Panc1 (cell line): ENCODE measurements around the gene KYNU.

Source experiments
- POLR2AphosphoS5 ChIP-seq: IDR thresholded peaks from 2 replicates; pipeline ENCODE4 v1.6.1; 2012; ENCODE audit warnings: mild to moderate bottlenecking, low read depth, low read length, moderate library complexity
- SIN3A ChIP-seq: IDR thresholded peaks from 2 replicates; pipeline ENCODE4 v1.6.1; 2012; ENCODE audit warnings: low read depth, mild to moderate bottlenecking, low read length, moderate library complexity, borderline replicate concordance; ENCODE audit not compliant: insufficient read depth
- TCF7L2 ChIP-seq: IDR thresholded peaks from 2 replicates; pipeline ENCODE4 v1.6.1; 2011; ENCODE audit warnings: mild to moderate bottlenecking, low read depth, low read length, inconsistent platforms
- TF ChIP-seq, protein P1 (sequence below): fragments of 450-650 bp; IDR thresholded peaks from 2 replicates; pipeline ENCODE4 v1.5.1; 2017; ENCODE audit warnings: mild to moderate bottlenecking
- TF ChIP-seq, protein P2 (sequence below), 2 experiments: IDR thresholded peaks; 2 replicates each; pipeline ENCODE4 v1.6.1; 2011 to 2012; ENCODE audit warnings: low read depth in 2 of 2, control low read depth in 1 of 2, low read length in 1 of 2, mild to moderate bottlenecking in 1 of 2, moderate library complexity in 1 of 2; ENCODE audit not compliant: insufficient read depth in 1 of 2

DNA sequence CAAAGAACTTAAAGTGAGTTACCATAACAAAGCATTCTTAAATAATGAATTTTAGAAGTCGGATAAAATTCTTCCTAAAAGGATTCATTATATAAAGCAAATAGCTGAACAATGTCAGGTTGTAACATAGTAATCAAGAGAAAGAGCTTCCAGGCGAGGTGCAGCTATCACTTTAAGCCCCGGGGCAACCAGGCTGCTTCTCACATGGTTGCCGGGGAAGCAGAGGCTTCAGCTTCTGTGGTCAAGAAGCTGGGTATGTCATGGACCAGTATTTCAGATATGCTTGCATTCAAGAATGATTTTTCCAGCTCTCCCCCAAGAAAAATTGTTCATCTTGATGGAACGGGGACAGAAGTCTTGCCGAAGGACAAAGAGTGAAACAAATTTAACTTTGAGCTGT lies 23.6 kb upstream of the KYNU start:
- TF ChIP-seq POLR2AphosphoS5 = no peak
- TF ChIP-seq, protein P1, sequence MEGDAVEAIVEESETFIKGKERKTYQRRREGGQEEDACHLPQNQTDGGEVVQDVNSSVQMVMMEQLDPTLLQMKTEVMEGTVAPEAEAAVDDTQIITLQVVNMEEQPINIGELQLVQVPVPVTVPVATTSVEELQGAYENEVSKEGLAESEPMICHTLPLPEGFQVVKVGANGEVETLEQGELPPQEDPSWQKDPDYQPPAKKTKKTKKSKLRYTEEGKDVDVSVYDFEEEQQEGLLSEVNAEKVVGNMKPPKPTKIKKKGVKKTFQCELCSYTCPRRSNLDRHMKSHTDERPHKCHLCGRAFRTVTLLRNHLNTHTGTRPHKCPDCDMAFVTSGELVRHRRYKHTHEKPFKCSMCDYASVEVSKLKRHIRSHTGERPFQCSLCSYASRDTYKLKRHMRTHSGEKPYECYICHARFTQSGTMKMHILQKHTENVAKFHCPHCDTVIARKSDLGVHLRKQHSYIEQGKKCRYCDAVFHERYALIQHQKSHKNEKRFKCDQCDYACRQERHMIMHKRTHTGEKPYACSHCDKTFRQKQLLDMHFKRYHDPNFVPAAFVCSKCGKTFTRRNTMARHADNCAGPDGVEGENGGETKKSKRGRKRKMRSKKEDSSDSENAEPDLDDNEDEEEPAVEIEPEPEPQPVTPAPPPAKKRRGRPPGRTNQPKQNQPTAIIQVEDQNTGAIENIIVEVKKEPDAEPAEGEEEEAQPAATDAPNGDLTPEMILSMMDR = no peak
- TF ChIP-seq, protein P2, sequence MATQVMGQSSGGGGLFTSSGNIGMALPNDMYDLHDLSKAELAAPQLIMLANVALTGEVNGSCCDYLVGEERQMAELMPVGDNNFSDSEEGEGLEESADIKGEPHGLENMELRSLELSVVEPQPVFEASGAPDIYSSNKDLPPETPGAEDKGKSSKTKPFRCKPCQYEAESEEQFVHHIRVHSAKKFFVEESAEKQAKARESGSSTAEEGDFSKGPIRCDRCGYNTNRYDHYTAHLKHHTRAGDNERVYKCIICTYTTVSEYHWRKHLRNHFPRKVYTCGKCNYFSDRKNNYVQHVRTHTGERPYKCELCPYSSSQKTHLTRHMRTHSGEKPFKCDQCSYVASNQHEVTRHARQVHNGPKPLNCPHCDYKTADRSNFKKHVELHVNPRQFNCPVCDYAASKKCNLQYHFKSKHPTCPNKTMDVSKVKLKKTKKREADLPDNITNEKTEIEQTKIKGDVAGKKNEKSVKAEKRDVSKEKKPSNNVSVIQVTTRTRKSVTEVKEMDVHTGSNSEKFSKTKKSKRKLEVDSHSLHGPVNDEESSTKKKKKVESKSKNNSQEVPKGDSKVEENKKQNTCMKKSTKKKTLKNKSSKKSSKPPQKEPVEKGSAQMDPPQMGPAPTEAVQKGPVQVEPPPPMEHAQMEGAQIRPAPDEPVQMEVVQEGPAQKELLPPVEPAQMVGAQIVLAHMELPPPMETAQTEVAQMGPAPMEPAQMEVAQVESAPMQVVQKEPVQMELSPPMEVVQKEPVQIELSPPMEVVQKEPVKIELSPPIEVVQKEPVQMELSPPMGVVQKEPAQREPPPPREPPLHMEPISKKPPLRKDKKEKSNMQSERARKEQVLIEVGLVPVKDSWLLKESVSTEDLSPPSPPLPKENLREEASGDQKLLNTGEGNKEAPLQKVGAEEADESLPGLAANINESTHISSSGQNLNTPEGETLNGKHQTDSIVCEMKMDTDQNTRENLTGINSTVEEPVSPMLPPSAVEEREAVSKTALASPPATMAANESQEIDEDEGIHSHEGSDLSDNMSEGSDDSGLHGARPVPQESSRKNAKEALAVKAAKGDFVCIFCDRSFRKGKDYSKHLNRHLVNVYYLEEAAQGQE (IDR thresholded peaks at IDR 0.05; ENCODE audit: insufficient read depth in 1 of 2, low read depth in 2 of 2, low read length in 1 of 2) = no peak
- TF ChIP-seq SIN3A = no peak
- TF ChIP-seq TCF7L2 = no peak
